Activated CD8-positive, alpha-beta memory T cell treated with anti-CD3 and anti-CD28 coated beads, Interleukin-2, amount 50 U/mL, for 1 hour (primary cell): ENCODE data around the gene ARHGAP25.

Experiments used
- DNase-seq: peaks from one replicate; pipeline ENCODE4 v3.0.0-alpha.2; 2020; ENCODE audit errors: extremely low read depth

The ARHGAP25 gene

GRCh38 chr2:68829749-68830148 lies 95.1 kb downstream of the ARHGAP25 start:
- no peak for DNase-seq

- no peak for DNase-seq
Observed at GRCh38 chr2:68831686-68832232, 97.1 kb downstream of the ARHGAP25 start.

GRCh38 chr2:68832233-68832869 lies 97.7 kb downstream of the ARHGAP25 start:
- DNase-seq, result no peak

- no peak for DNase-seq
Observed at GRCh38 chr2:68833162-68833561, 98.6 kb downstream of the ARHGAP25 start.

- DNase-seq, result no peak
Observed at GRCh38 chr2:68834737-68835376, 100.2 kb downstream of the ARHGAP25 start.

GRCh38 chr2:68835621-68836020 lies 101.0 kb downstream of the ARHGAP25 start:
- DNase-seq, result no peak

- peak; percentile 47 for DNase-seq
Observed at GRCh38 chr2:68837164-68837860, 102.7 kb downstream of the ARHGAP25 start.

GRCh38 chr2:68837861-68838341 lies 103.3 kb downstream of the ARHGAP25 start:
- DNase-seq, result no peak

GRCh38 chr2:68838641-68839040 lies 104.0 kb downstream of the ARHGAP25 start:
- no peak for DNase-seq

GRCh38 chr2:68839260-68839833 lies 104.7 kb downstream of the ARHGAP25 start:
- DNase-seq, result no peak

GRCh38 chr2:68845043-68845442 lies 110.4 kb downstream of the ARHGAP25 start:
- DNase-seq, result no peak

GRCh38 chr2:68846091-68846490 lies 111.5 kb downstream of the ARHGAP25 start:
- no peak for DNase-seq

- DNase-seq, result no peak
Observed at GRCh38 chr2:68847751-68848150, 113.1 kb downstream of the ARHGAP25 start.

GRCh38 chr2:68849579-68850030 lies 115.0 kb downstream of the ARHGAP25 start:
- DNase-seq, result no peak

- no peak for DNase-seq
Observed at GRCh38 chr2:68850524-68850923, 115.9 kb downstream of the ARHGAP25 start.

GRCh38 chr2:68853035-68853434 lies 118.4 kb downstream of the ARHGAP25 start:
- DNase-seq, result no peak

GRCh38 chr2:68853915-68854314 lies 119.3 kb downstream of the ARHGAP25 start:
- DNase-seq, result no peak

GRCh38 chr2:68854476-68854875 lies 119.9 kb downstream of the ARHGAP25 start:
- DNase-seq, result no peak

GRCh38 chr2:68855550-68855949 lies 120.9 kb downstream of the ARHGAP25 start:
- DNase-seq, result no peak

- no peak for DNase-seq
Observed at GRCh38 chr2:68857202-68857845, 122.7 kb downstream of the ARHGAP25 start.

GRCh38 chr2:68857855-68858456 lies 123.3 kb downstream of the ARHGAP25 start:
- no peak for DNase-seq
